Measurements from ENCODE around the gene COG4.
"Not testable (repeated sequence)": the region's sequence is repeated elsewhere in the genome, so short reads cannot be mapped to it uniquely, and the experiment has no call there.

The COG4 gene

DNA sequence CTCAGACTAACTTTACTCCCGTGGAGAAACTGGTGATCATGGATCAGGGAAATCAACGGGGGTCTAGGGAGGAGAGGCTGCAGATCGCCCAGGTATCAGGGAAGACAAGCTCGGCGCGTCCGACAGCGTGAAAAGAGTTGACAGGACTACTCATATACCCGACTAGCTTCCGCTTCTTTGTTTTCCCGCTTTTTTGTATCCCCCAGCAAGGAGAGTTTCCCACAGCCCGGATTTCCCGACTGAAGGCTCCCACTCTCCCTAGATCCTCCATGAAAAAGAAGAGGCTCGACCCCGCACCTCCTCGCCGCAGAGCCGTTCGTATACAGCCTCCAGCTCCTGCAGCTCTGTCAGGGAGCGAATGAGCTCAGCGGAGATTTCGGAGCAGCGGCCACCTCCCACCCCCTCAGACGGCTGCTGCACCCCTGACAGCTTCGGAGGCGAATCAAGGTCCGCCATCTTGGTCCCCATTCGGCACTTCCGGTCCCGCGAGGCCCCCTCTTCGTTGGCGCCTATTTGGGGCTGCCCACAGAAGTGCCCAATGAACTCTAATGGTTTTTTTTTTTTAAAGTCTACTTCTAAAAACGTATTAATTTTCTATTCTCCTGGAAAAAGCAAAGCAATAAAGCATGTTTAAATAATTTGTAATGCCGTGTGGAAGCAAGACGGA, at the start of gene COG4:
TSS of gene COG4 (minus strand) at position 479 of the 667 bp plus-strand sequence. CDS start at position 468, 11 bp downstream.
- peak; percentile 79 for DNase-seq (ENCODE audit: low read depth)

DNA sequence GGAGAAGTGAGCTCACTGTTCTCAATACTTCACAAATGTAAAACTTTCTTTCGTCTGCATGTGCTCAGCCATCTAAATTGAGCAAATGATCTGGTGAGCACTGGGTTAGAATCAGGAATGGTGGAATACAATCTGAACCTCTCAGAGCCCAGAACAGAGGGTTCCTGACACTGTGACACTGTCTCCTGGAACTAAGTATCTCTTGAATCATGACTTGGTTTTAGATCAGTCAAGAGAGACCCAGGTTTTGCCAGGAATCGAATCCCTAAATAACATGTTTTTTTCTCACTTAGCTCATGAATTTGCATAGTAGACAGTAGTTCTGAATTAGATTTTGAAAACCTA, 49.5 kb upstream of the COG4 start:
- no peak for DNase-seq (ENCODE audit: low read depth)

DNA sequence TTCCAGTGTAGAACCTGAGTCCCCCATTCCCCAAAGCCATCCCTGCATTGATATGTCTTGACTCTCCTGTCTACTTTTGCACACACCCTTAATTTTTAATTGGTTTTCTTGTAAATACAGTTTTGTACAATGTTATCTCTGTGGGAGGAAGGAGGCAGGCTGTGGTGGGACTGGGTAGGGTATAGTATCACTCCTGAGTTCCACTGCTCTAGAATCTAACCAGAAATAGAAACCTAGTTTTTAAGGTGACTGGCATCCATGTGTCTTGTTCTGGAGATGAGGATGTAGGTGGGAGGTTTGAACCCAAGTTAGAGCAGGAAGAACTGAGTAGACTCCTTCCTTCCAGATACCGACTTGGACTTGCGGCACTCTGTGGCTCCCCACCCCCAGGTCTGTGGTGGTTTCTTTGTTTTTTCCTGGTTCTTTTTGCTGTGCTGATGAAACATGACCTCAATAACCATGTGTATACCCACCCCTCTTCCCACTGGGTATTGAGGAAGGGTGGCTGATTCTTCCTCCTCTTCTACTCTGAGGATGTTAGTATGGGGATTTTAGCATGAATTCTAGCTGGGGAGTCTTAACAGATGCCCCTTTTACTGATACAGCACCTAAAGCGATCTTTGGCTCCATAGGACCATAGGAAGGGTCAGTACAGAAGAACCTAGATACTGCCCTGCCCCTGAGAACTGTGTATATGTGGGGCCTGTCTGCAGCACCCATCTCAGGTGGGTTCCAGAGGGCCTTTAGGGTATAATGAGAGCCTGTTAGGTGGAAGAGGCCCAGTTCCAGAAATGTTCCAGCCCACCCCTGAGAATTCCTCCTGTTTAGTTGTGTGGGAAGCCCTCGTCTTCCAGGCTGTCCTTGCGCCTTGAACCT, 48.9 kb upstream of the COG4 start:
- peak; percentile 30 for DNase-seq (ENCODE audit: low read depth)

DNA sequence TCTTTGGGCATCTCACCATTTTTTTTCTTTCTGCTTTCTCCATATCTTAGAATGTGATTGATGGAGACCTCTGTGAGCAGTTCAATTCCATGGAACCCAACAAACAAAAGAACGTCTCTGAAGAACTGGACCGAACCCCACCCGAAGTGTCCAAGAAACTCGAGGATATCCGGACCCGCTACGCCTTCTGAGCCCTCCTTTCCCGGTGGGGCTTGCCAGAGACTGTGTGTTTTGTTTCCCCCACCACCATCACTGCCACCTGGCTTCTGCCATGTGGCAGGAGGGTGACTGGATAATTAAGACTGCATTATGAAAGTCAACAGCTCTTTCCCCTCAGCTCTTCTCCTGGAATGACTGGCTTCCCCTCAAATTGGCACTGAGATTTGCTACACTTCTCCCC, 48.3 kb upstream of the COG4 start:
- no peak for DNase-seq (ENCODE audit: low read depth)

DNA sequence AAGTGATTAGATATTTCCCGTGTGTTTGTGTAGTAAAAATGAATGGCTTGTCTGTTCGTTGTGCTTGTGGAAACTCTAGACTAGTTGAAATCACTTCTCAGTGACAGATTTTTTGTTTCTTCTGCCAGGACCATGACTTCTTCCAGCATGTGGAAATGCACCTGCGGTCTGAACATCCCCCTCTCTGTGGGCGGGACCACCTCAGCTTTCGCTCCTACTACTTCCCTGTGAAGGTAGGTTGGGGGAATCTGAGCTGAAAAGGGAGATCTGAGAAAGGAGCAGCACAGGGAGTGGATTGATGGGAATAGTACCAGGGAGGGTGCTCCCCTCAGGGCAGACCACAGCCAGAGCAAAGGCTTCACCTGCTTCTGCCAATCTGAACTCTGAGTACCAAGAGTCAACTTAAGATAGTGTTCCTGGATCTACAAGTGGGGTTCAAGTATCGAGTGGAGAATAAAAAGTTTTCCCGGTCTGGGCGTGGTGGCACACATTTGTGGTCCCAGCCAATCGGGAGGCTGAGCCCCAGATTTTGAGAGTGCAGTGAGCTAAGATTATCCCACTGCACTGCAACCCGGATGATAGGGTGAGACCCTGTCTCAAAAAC, 47.7 kb upstream of the COG4 start:
- DNase-seq (ENCODE audit: low read depth) = no peak

DNA sequence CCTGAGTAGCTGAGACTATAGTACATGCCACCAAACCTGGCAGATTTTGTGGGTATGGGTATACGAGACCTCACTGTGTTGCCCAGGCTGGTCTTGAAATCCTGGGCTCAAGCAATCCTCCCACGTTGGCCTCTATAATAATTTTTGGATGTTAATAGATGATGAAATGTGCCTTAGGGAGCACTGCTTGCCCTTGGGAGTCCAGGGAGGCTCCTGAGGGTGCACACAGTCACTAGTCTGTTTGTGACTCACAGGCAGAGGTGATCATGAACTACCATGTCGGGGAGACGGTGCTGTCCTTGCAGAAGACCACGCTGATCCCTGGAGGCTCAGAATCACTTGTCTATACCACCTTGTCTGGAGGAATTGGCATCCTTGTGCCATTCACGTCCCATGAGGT, 46.4 kb upstream of the COG4 start:
- no peak for DNase-seq (ENCODE audit: low read depth)

DNA sequence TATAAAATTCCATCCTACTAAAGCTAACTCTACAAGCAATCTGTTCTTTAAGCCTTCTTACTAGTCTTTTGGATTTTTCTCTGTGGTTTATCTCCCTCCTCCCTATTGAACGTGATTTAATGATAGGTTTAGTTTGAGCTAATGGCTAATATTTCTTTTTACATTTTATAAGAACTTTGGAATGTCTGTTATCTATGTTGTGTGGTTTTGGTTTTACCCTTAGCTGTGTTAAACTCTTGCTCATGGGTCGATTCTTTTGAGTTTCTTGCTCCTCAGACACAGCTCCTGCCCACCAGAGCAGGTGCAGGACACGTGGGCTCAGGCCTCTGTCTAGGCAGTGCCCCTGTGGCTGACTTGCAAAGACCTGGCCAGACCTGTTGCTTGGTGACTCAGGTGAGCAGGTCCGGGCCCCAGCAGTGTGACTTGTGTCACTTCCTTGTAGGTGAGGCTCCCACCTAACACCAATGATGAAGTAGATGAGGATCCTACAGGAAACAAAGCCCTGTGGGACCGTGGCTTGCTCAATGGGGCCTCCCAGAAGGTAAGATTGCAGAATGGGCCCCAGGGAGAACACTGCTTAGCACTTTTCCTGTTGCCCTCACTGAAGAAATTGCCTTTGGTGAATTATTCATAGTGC, 45.4 kb upstream of the COG4 start:
- DNase-seq (ENCODE audit: low read depth) = peak; percentile 32

DNA sequence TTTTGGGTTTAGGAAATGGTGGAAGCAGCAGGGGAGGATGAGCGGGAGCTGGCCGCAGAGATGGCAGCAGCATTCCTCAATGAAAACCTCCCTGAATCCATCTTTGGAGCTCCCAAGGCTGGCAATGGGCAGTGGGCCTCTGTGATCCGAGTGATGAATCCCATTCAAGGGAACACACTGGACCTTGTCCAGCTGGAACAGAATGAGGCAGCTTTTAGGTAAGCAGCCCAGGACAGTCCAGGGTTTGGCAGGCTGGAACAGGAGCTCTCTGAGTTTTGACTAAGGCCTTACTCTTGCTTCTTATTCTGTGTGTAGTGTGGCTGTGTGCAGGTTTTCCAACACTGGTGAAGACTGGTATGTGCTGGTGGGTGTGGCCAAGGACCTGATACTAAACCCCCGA, 41.7 kb upstream of the COG4 start:
- no peak for DNase-seq (ENCODE audit: low read depth)

DNA sequence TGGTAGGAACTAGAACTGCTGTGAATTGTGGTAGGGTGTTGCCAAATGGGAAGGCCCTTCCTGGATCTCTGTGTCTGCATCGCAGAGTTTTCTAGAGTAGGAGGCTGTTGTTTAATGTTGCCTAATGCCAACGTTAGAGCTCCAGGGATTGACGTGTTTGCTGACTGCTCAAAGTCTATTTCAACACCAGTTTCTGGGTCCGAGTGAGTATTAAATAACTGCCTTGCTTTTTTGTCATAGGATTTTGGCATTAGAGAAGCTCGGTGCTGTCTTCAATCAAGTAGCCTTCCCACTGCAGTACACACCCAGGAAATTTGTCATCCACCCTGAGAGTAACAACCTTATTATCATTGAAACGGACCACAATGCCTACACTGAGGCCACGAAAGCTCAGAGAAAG, 40.3 kb upstream of the COG4 start:
- peak; percentile 42 for DNase-seq (ENCODE audit: low read depth)

DNA sequence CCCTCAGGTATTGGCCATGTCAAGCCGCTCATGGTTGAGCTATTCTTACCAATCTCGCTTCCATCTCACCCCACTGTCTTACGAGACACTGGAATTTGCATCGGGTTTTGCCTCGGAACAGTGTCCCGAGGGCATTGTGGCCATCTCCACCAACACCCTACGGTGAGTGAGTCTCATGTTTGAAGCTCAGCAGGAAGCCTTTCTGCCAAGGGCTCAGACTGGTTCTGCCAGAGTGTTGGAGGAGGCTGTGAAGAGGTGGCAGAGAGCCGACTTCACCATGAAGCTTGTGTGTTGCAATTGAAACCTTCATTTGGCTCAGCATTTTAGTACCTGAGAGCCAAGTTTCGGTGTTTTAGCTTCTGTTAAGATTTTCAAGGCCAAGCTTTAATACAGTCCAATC, 38.3 kb upstream of the COG4 start:
- no peak for DNase-seq (ENCODE audit: low read depth)

DNA sequence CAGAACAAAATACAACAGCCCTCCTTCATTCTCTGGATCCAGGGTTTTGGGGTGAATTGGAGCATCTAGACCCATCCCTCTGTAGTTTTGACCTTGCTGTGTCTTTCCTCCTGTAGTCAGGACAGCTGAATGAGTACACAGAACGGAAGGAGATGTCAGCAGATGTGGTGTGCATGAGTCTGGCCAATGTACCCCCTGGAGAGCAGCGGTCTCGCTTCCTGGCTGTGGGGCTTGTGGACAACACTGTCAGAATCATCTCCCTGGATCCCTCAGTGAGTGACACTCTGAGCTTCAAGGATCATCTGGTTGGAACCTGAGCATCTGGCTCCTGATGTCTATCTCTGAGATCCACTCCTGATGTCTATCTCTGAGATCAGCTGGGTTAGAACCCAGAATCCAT, 32.7 kb upstream of the COG4 start:
- peak; percentile 23 for DNase-seq (ENCODE audit: low read depth)

DNA sequence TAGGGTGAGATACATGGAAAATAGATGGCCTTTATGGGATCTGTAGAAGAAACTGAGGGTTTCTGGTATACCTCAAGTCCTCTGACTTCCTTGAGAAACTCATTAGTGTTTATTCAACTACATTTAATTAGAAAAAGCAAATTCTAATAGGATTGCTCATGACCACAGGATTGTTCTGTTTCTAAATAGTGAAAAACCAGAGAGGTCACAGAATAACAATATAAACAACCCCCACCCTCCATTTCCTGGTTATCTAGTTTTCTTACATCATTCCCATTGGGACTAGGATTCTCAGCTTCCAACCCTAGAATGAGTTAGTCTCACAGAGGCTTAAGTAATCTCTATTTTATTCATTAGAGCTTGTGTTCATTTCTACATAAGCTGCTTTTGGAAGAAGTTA, 30.3 kb upstream of the COG4 start:
- peak; percentile 86 for DNase-seq (ENCODE audit: low read depth)

DNA sequence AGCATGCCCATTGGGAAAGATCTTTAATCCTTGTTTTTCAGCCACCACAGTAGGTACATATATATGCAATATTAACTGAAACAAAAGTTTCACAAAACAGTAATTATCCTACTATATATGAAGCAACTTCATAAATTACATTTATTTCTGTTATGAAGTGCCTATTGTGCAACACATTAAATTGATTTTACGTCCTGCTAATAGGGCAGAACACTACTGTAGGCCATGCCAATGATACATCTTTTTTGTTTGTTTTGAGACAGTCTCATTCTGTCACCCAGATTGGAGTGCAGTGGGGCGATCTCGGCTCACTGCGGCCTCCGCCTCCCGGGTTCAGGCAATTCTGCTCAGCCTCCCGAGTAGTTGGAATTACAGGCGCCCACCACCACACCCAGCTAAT, 29.3 kb upstream of the COG4 start:
- DNase-seq (ENCODE audit: low read depth) = no peak

DNA sequence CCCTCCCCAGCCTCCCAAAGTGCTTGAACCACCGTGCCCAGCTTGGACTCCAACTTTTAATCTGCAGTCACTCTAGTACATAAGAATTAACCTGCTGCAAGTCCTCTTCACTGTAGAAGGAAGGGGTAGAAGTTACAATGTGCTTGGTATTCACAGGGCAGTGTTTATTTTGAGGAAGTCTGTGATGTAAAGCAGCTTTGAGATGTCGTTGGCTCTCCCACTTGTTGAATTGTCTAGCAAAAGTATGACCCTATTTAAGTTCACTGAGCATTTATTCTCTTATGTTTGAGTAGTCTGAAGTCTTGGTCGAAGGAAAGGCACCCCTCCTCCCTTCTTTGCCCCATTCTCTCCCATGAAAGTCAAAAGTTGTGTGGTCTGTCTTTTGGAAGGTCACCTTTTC, 28.4 kb upstream of the COG4 start:
- peak; percentile 14 for DNase-seq (ENCODE audit: low read depth)

DNA sequence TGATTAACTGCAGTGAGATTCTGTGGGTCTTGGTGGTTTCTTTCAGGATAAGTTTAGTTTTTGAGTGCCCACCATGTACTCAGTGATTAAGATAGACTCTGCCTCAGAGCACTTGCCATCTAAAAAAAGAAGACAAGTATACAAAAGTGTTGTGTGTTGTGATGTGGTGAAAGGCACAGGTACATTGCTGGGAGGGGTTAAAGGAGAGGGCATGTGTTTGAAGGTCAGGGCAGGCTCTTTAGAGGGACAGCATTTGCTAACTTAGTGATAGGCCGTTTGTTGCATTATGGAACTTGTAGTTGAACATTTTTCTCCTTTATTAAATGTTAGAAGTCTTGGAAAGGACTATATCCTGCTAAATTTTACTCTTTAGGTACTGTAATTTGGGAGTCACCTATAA, 26.7 kb upstream of the COG4 start:
- DNase-seq (ENCODE audit: low read depth) = no peak

DNA sequence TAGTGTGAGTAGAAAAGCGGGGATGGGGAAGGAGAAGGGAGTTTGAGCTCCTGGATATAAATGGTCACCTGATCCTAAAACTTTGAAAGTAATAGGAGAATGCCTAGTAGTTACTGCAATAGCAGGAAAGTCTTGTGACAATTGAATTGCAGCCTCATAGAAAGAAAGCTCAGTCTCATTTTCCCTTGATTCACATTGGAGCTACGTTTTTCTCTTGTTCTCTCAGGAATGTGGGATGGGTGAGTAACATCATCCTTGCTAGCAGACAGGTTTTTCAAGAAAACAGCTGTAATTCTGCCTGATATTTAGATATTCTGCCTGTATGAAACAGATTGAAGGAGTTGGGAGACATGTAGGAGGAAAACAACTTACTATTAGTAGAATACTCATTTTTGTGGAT, 25.6 kb upstream of the COG4 start:
- peak; percentile 13 for DNase-seq (ENCODE audit: low read depth)

DNA sequence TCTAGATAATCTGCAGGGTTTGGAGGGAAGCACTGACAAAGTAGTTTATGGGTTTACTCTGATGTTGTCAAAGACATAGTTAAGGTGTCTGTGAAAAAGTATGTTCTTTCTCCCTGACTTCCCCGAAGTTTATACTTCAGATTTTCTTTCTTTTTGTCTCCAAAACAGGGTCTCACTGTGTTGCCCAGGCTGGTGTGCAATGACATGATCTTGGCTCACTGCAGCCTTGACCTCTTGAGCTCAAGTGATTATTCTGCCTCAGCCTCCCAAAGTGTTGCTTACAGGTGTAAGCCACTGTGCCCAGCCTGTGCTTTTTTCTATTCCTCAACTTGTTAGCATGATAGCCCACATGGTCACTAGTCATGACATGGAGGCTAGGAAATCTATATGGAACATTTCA, 21.2 kb upstream of the COG4 start:
- no peak for DNase-seq (ENCODE audit: low read depth)

DNA sequence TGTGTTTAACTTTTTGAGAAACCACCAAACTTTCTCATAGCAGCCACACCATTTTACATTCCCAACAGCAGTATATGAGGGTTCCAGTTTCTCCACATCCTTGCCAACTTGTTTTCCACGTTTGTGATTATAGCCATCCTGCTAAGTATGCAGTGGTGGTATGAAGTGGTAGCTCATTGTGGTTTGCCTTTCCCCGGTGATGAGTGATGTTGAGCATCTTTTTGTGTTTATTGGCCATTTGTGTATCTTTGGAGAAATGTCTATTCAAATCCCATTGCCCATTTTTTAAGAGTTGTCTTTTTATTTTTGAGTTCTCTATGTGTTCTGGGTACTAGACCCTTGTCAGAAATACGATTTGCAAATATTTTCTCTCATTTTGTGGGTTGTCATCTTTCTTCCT, 17.6 kb upstream of the COG4 start:
- DNase-seq (ENCODE audit: low read depth) = no peak

DNA sequence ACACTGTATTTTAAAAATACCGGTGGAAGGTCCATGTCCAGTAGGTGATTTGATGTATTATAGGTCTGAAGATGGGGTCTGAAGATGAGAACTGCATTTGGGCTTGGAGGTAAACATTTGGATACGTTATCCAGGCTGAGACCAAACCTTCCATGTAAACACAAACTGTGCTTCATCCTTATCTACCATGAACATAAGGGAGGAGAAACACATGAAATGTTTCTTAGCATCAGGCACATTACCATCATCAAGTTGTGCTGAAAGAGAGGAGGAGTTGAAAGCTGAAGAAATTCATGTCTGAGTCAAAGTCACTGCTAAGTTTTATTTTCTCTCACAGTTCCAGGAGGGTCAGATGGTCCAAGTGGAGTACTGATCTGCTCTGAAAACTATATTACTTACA, 11.6 kb upstream of the COG4 start:
- DNase-seq (ENCODE audit: low read depth) = no peak

DNA sequence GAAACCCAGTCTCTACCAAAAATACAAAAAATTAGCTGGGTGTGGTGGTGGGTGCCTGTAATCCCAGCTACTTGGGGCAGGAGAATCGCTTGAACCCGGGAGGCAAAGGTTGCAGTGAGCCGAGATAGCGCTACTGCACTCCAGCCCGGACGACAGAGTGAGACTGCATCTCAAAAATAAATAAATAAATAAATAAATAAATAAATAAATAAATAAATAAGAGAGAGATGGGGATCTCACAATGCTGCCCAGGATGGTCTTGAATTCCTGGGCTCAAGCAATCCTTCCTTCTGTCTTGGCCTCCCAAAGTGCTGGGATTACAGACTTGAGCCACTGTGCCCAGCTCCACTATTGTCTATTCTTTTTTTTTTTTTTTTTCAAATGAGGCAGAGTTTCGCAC, 6.6 kb upstream of the COG4 start:
- not testable (repeated sequence) for DNase-seq (ENCODE audit: low read depth)

DNA sequence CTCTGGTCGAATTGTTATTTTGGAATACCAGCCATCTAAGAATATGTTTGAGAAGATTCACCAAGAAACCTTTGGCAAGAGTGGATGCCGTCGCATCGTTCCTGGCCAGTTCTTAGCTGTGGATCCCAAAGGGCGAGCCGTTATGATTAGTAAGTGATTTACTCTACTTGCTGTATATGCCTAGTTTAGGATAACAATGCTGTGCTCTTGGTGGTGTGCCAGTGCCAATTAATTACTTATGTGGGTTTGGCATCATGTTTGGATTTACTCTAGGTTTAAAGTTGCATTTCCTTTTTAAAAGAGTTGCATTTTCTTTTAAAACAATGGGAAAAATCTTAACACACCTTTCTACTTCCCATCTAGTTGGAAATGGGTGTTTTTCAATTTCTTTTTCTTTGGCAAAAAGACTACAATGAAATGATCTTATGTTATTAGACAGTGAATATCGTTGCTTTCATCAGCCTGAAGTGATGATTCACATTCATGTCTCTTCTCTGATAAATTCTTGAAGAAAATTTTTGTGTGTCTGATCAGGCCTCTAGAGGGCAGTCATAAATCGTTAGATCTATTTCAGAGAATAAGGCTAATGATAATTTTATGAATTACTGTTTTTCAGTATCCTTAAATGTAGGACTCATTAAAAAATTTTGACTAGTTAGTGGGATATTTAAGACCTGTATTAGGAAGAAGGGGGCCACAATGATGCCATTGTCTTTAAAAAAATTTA, 5.9 kb upstream of the COG4 start:
- peak; percentile 69 for DNase-seq (ENCODE audit: low read depth)

DNA sequence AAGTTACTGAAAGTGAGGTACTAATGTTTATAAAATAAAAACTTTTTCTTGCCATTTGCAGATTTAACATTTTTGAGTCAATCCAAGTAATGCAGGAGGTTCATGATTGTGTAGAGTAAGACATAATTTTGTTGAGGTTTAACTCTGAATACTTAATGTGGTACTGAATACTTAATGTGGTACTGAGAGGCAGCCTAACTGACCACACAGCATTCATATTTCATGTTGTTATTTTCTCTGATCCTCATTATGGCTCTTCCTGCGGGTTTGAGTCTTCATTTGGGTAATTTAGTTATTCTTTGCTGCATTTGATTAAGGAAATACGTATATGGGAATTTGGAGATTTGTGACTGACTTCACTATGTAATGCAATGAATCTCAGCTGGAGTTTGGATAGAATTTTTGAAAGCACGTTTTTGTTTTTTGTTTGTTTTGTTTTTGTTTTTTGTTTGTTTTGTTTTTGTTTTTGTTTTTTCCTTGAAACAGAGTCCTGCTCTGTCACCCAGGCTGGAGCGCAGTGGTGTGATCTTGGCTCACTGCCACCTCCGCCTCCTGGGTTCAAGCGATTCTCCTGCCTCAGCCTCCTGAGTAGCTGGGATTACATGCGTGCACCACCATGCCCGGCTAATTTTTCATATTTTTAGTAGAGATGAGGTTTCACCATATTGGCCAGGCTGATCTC, 4.1 kb upstream of the COG4 start:
- no peak for DNase-seq (ENCODE audit: low read depth)

Data from iris pigment epithelial cell (primary cell).